NCI-H82 treated with DMSO at 0.1 percent for 48 hours (cell line): ENCODE data around the gene ZNRF1.
"Not testable (repeated sequence)": the region's sequence is repeated elsewhere in the genome, so short reads cannot be mapped to it uniquely, and the experiment has no call there.

Source experiments
- DNase-seq: peaks from one replicate; lab custom pipeline; 2025; ENCODE audit not compliant: unreplicated experiment; lab: John Stamatoyannopoulos, UW

The ZNRF1 gene

GRCh38 chr16:75111514-75111940 is 112.7 kb downstream of the ZNRF1 start:
- no peak for DNase-seq

- no peak for DNase-seq
Observed at GRCh38 chr16:75111961-75112733, 113.3 kb downstream of the ZNRF1 start.

DNA sequence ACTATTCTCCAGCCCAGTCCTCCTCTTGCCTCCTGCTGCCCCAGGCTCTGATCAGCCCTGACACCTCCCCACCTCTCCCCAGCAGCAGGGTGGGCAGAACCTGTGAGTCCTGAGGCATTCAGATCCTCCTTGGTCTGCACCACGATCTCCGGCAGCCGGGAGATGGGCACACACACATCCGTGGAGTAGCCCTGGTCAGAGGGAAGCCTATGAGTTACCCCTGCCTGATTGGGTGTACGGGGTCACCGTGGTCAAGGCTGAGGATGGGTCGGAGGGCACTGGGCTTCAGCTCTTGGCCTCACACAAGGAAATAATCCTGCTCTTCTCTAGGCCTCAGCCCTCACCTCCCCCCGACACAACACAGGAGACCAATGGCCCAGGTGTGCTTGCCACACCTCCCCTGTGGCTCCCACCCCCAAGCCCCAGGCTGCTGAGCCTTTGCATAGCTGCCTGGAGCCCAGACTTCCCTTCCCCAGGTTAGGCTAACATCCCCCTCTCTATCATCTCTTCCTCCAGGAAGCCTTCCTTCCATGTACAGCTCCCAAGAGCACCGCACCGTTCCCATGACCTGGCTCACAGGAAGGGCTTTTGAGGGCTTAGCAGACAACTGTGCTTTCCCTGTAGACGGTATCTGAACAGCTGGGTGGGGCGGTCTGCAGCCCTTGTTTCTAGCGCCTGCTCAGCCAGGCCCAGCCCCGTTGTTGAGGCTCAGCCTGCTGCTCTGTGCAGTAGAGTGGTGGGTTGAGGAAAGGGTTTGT is 114.1 kb downstream of the ZNRF1 start:
- DNase-seq, result peak; percentile 22

DNA sequence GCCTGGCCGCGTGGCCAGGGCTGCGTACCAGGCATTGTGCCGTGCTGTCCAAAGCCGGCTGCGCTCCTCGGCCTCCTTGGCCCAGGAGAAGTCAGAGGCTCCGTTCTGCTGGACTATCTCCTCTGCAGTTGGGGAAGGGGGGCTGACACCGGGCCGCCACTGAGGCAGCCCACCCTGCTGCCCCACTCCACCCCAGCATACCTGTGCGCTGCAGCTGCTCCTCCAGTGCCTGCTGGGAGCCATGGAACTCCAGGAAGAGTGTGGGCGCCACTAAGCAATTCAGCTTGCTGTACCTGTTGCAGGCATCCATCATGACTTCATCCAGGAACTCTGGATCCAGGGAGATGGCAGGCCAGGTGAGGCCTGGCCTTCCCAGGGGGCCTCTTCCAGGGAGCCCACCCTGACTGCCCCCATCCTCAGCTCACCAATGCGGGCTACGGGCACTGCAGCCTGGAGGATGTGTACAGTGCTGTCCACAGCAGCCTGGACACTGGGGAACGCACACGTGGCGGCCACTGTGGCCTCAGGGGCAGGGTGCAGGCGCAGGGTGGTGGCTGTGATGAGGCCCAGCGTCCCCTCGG is 114.8 kb downstream of the ZNRF1 start:
- no peak for DNase-seq

DNA sequence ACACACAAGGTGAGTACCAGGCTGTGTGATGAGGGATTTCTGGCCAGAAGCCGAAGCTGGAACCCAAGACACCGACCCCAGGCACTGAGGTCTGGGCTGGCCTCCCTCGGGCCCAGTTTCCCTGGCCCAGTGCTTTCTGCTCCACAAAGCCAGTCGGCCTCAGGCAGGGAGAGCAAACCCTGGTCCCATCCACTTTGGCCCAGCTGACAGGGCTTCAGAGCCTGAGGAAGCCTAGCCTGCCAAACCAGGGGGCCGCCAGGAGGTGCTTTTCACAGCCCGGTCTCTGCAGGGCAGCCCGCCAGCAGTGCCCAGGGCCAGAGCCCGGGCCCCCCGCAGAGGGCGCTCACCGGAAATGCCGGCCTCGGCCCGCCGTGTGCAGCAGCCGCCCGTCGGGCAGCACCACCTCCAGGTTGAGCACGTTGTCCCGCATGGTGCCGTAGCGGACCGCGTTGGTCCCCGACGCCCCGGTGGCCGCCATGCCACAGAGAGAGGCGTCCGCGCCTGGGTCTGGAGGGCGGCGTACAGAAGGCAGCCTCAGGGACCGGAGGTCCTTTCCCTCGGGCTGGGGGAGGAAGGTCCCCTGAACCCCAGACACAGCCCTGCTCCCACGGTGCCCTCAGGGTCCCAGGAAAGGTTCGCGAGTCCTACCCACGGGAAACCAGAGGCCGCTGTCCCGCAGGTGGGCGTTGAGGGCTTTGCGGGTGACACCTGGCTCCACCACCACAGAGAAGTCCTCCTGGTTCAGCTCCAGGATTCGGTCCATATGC is 115.5 kb downstream of the ZNRF1 start:
- no peak for DNase-seq

DNA sequence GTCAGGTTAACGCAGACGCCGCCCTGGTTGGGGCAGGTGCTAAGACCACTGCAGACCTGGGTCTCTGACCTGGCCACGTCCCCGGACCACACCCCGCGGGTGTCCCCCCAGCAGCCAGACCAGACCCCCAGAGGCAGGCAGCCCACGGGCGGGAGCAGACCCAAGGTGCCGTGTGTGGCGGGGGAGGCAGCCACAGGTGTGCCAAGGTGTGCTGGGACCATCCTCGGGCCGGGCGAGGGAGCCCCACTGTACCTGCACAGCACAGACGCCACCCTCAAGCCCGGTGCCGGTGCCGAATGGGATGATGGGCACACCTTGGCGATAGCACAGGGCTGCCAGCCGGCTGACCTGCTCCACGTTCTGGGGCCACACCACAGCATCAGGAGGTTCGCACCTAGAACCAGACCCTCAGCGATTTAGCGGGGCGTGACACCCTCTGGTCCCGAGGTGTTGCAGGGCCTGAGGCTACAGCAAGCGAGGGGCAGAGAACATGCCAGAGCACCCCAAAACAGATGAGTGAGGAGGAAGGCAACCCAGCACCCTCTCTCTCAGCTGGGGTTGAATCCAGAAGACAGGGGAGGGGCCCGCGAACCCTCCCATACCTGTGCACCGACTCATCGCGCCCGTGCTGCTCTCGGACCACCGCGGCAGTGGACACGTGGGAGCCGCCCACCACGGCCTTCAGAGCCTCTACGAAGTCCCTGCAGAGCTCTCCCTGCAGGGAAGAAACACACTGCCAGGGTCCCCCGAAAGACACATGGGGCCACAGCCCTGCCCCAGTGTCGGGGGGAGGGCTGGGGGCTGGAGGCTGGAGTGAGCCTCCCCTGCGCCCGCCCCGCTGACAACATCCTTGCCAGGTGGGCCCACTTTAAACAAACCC is 116.4 kb downstream of the ZNRF1 start:
- DNase-seq, result no peak

DNA sequence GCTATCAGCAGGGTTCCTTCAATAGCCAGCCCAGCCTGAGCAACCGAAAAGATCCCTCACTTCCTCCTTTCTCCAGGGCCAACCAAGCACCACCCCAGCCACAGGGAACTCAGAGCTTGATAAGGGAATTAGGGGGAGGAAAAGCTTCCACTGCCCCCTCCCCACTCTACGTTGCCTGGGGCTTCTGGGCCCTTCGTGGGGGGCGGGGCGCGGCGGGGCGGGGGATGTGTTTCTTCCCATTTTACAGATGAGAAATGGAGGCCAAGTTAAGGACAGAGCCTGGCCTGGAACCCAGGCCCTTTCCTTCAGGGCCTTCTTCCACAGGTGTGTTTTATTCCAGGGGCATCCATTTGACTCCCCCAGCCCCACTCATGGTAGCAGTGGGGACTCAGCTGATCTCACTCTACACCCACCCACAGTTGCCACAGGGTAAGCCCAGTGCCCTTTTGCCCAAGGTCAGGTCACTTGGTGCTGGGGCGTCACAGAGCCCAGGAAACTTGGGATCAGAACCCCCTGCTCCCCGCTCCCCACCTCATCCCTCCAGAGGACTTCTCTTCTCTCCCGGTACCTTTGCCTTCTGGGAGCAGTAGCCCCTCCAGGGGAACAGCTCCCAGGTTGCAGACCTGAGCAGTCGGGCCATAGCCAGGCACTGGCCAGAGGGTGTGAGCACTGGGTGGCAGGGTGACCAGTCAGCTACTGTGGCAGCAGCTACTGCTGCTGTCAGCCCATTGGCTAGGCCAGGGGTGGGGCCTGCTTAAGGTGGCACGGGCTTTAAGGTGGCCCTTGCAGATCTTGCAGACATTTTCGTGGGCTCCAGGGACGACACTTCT is 117.5 kb downstream of the ZNRF1 start, which contains the start of gene LDHD:
Gene LDHD (minus strand): TSS at position 700 of the 830 bp plus-strand sequence. CDS start 60 bp downstream, at position 640.
- no peak for DNase-seq

DNA sequence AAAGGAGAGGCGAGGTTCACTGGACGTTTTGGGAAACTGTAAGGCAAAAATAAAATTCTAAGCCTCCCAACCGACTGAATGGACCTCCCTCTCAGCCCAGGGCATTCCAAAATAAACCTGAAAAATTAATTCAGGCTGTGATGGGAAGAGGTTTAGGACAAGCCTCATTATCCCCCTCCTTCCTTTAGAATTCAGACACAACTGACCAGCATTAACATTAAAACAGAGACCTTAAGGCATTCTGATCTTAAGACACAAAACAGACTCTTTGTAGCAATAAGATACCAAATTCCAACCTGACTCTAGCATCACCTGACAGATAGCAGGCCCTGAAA is 118.1 kb downstream of the ZNRF1 start:
- no peak for DNase-seq

GRCh38 chr16:75118943-75119539 is 120.2 kb downstream of the ZNRF1 start:
- no peak for DNase-seq

GRCh38 chr16:75120253-75120652 is 121.4 kb downstream of the ZNRF1 start:
- no peak for DNase-seq

DNA sequence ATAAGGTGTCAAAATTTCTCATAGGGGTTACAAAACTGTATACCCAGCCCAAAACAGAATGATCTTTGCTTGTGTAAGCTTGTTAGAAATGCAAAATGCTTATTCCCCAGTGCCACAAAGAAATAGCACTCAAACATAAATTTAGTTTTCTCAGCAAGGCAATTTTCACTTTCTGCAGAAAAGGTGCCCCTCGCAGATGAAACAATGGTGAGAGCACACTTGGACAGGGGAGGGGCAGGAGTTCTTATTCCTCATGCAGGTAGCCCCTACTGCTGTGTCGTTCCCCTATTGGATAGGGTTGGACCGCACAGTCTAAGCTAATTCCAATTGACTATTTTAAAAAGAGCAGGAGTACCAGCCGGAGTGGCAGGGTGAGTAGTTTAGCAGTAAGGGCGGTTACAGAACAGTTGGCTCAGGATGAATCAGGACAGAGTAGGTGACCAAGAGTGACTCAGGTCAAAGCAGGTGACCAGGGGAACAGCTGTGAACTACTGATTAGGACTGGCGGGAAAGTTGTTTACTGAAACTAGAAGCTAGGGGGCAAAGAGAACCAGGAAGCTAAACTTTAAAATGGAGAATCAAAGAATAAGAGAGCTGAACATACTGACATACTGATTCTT is 123.2 kb downstream of the ZNRF1 start:
- DNase-seq, result no peak

DNA sequence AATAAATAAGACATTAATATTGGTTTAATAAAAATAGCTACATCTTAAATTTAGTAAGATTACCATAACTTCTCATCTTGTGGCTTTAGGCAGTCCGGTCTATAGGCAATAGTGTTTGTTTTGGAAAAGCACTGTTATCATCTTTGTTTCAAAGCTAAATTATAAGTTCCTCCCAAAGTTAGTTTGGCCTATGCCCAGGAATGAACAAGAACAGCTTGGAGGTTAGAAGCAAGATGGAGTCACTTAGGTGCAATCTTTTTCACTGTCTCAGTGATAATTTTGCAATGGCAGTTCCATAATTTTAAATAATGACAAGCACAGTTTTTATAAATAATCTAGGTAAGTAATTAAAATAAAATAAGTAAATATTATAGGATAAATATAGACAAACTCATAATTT is 123.8 kb downstream of the ZNRF1 start:
- DNase-seq, result no peak

- DNase-seq, result no peak
Observed at GRCh38 chr16:75127713-75128415, 129.0 kb downstream of the ZNRF1 start.

DNA sequence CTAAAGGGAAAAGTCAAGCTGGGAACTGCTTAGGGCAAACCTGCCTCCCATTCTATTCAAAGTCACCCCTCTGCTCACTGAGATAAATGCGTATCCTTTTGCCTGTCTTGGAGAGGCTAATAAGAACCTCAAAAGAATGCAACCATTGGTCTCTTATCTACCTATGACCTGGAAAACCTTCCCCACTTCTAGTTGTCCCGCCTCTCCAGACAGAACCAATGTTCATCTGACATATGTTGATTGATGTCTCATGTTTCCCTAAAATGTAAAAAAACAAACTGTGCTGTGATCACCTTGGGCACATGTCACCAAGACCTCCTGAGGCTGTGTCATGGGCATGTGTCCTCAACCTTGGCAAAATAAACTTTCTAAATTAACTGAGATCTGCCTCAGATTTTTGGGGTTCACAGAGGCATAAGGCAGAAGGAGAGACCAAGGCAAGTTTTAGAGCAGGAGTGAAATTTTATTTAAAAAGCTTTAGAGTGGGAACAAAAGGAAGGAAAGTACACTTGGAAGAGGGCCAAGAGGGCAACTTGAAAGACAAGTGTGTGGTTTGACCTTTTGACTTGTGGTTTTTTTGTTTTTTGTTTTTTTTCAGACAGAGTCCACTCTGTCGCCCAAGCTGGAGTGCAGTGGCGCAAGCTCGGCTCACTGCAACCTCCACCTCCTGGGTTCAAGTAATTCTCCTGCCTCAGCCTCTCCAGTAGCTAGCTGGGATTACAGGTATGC is 130.8 kb downstream of the ZNRF1 start:
- DNase-seq, result not testable (repeated sequence)

GRCh38 chr16:75130150-75130771 is 131.4 kb downstream of the ZNRF1 start:
- no peak for DNase-seq

DNA sequence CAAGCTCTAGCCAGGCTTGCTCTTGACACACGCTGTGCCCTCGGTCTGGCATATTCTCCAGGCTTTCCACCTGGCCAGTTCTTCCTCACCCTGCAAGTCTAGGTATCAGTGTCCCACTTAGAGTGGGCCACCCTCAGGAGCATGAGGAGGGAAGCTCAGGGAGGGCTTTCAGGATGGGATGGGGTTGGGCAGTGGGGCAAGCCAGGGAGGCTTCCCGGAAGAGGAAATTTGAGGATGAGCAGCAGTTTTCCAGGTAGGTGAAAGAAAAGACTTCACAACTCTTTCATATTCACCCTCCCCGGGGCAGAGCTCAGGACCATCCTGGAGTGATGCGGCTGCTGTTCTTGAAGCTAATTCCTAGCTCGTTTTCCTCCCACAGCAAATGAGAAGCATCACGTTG is 132.3 kb downstream of the ZNRF1 start:
- DNase-seq, result no peak

GRCh38 chr16:75138233-75138632 is 139.4 kb downstream of the ZNRF1 start:
- DNase-seq, result no peak
